ENCODE data around the gene SLC46A2.

DNA sequence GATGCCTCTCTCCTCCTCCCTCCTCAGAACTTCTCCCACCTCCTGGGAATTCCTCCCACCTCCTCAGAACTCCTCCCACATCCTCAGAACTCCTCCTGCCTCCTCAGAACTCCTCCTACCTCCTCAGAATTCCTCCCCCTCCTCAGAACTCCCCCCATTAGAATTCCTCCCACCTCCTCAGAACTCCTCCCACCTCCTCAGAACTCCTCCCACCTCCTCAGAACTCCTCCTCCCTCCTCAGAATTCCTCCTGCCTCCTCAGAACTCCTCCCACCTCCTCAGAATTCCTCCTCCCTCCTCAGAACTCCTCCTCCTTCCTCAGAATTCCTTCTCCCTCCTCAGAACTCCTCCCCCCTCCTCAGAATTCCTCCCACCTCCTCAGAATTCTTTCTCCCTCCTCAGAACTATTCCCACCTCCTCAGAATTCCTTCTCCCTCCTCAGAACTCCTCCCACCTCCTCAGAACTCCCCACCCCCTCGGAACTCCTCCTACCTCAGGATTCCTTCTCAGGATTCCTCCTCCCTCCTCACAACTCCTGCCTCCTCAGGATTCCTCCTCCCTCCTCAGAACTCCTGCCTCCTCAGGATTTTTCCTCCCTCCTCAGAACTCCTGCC, 23.9 kb downstream of the SLC46A2 start:
- TF ChIP-seq CBX1 (IDR thresholded peaks at IDR 0.05; ENCODE audit: low read depth) (no peak), ZFP36 (IDR thresholded peaks at IDR 0.05; ENCODE audit: low read depth, low read length, partially characterized antibody) (no peak), BHLHE40 (IDR thresholded peaks at IDR 0.05; ENCODE audit: low read length) (no peak), FOXA3 (CRISPR knock-in tag; conservative IDR thresholded peaks at IDR 0.05 in 1 of 2, IDR thresholded peaks at IDR 0.05 in 1 of 2) (no peak), TEAD2 (tag; IDR thresholded peaks at IDR 0.05) (no peak), EP300 (IDR thresholded peaks at IDR 0.05; ENCODE audit: low read length) (no peak), EHMT2 (IDR thresholded peaks at IDR 0.05) (no peak)
- TF ChIP-seq, protein P1, sequence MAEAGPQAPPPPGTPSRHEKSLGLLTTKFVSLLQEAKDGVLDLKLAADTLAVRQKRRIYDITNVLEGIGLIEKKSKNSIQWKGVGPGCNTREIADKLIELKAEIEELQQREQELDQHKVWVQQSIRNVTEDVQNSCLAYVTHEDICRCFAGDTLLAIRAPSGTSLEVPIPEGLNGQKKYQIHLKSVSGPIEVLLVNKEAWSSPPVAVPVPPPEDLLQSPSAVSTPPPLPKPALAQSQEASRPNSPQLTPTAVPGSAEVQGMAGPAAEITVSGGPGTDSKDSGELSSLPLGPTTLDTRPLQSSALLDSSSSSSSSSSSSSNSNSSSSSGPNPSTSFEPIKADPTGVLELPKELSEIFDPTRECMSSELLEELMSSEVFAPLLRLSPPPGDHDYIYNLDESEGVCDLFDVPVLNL (CRISPR knock-in tag; IDR thresholded peaks at IDR 0.05; ENCODE audit: low read depth) = no peak
- TF ChIP-seq, protein P2, sequence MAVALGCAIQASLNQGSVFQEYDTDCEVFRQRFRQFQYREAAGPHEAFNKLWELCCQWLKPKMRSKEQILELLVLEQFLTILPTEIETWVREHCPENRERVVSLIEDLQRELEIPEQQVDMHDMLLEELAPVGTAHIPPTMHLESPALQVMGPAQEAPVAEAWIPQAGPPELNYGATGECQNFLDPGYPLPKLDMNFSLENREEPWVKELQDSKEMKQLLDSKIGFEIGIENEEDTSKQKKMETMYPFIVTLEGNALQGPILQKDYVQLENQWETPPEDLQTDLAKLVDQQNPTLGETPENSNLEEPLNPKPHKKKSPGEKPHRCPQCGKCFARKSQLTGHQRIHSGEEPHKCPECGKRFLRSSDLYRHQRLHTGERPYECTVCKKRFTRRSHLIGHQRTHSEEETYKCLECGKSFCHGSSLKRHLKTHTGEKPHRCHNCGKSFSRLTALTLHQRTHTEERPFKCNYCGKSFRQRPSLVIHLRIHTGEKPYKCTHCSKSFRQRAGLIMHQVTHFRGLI (CRISPR knock-in tag; IDR thresholded peaks at IDR 0.05) = no peak
- TF ChIP-seq, protein P3, sequence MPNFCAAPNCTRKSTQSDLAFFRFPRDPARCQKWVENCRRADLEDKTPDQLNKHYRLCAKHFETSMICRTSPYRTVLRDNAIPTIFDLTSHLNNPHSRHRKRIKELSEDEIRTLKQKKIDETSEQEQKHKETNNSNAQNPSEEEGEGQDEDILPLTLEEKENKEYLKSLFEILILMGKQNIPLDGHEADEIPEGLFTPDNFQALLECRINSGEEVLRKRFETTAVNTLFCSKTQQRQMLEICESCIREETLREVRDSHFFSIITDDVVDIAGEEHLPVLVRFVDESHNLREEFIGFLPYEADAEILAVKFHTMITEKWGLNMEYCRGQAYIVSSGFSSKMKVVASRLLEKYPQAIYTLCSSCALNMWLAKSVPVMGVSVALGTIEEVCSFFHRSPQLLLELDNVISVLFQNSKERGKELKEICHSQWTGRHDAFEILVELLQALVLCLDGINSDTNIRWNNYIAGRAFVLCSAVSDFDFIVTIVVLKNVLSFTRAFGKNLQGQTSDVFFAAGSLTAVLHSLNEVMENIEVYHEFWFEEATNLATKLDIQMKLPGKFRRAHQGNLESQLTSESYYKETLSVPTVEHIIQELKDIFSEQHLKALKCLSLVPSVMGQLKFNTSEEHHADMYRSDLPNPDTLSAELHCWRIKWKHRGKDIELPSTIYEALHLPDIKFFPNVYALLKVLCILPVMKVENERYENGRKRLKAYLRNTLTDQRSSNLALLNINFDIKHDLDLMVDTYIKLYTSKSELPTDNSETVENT (CRISPR knock-in tag; IDR thresholded peaks at IDR 0.05) = no peak
- TF ChIP-seq, protein P4, sequence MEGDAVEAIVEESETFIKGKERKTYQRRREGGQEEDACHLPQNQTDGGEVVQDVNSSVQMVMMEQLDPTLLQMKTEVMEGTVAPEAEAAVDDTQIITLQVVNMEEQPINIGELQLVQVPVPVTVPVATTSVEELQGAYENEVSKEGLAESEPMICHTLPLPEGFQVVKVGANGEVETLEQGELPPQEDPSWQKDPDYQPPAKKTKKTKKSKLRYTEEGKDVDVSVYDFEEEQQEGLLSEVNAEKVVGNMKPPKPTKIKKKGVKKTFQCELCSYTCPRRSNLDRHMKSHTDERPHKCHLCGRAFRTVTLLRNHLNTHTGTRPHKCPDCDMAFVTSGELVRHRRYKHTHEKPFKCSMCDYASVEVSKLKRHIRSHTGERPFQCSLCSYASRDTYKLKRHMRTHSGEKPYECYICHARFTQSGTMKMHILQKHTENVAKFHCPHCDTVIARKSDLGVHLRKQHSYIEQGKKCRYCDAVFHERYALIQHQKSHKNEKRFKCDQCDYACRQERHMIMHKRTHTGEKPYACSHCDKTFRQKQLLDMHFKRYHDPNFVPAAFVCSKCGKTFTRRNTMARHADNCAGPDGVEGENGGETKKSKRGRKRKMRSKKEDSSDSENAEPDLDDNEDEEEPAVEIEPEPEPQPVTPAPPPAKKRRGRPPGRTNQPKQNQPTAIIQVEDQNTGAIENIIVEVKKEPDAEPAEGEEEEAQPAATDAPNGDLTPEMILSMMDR (IDR thresholded peaks at IDR 0.05 in 2 of 3, conservative IDR thresholded peaks at IDR 0.05 in 1 of 3; ENCODE audit: insufficient read depth in 2 of 3, low read depth in 1 of 3, low read length in 3 of 3) = no peak
- TF ChIP-seq, protein P5, sequence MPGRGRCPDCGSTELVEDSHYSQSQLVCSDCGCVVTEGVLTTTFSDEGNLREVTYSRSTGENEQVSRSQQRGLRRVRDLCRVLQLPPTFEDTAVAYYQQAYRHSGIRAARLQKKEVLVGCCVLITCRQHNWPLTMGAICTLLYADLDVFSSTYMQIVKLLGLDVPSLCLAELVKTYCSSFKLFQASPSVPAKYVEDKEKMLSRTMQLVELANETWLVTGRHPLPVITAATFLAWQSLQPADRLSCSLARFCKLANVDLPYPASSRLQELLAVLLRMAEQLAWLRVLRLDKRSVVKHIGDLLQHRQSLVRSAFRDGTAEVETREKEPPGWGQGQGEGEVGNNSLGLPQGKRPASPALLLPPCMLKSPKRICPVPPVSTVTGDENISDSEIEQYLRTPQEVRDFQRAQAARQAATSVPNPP (IDR thresholded peaks at IDR 0.05; ENCODE audit: borderline replicate concordance, insufficient read depth, insufficient read length) = no peak
- TF ChIP-seq, protein P6, sequence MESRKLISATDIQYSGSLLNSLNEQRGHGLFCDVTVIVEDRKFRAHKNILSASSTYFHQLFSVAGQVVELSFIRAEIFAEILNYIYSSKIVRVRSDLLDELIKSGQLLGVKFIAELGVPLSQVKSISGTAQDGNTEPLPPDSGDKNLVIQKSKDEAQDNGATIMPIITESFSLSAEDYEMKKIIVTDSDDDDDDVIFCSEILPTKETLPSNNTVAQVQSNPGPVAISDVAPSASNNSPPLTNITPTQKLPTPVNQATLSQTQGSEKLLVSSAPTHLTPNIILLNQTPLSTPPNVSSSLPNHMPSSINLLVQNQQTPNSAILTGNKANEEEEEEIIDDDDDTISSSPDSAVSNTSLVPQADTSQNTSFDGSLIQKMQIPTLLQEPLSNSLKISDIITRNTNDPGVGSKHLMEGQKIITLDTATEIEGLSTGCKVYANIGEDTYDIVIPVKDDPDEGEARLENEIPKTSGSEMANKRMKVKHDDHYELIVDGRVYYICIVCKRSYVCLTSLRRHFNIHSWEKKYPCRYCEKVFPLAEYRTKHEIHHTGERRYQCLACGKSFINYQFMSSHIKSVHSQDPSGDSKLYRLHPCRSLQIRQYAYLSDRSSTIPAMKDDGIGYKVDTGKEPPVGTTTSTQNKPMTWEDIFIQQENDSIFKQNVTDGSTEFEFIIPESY (CRISPR knock-in tag; IDR thresholded peaks at IDR 0.05) = no peak
